Measurements from ENCODE around the gene SPC25.

Gene SPC25

DNA sequence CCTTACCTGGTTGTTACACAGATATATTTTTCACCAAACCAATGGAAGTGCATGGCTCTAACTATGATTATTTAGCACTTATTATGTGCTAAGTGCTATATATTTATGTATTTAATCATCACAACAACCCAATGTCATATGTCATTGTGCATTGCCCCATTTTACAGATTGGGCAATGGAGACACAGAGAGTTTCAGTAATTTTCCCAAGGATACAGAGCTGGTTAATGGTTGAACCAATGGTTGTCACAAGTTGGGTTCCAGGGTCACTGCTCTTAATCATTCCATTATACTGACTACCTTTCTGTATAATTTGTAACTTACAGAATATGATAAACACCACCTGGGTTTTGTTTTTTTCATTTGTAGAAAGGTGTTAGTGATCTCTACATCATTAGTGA lies 58.6 kb downstream of the SPC25 start:
- no peak for DNase-seq

DNA sequence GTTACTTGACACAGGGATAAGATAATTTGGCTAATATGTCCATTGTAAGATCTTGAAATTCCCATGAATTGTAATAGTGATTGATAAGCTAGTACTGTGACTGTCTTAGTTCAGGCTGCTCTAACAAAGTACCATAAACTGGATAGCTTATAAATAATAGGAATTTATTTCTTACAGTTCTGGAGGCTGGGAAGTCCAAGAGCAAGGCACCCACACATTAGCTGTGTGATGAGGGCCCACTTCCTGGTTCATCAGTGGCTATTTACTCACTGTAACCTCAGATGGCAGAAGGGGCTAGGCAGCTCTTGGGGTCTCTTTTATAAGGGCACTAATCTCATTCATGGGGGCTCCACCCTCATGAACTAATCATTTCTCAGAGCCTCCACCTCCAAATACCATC lies 59.3 kb downstream of the SPC25 start:
- no peak for DNase-seq

DNA sequence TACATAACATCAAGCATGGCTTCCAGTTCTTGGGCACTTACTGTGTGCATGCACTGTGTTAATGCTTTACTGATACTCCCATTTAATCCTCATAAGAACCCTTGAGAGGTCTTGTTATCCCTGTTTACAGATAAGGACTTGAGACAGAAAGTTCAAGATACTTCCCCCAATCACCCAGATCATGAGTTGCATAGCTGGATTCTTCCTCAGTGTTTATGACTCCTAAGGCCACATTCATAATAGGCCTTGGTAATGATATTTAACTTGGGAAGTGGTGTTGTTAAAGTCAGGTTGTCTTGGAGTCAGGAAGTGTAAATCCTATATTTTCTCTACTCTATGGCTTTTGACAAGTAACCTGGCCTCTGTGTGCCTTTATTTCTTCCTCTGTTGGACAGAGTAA lies 65.1 kb downstream of the SPC25 start:
- no peak for DNase-seq

DNA sequence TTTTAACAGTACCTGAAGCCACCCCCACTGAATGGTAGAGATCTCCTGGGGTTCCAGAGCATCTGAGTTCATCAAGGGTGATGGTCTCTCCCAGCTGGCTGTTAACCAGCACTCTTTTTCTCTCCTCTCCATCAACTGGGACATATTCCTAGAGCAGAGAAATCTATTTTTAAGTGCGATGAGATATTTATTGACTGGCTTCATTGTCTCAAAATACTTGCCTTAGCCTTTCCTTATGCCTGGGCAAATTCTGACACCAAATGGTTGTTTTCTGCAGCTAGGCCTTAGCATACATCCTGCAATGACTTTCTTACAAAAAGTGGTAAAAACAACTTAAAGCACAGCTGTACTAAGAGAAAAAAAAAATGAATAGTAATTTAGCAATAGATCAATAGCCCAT lies 68.2 kb downstream of the SPC25 start:
- DNase-seq = no peak

DNA sequence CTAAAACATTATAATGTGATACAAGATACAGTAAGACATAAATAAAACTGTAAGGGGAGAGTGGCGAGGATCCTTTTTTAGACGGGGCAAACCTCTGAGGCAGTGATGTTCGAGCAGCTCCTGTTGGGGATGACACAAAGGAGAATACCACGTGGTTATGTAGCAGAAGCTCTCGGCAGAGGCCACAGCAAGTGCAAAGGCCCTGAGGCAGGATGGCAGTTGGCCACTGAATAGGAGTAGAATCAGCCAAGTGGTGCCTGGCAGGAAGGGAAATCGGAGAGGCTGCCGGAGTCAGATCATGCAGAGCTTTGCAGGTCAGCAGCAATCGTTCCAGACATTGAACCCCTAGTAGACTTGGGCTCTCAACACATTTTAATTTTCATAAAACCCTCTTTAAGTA lies 68.7 kb downstream of the SPC25 start:
- DNase-seq = no peak
